GM12878 (cell line): ENCODE results near the gene CHRDL2. TPM values are rescaled to one million over a fixed set of nuclear protein-coding genes. Genes with fewer than 3 reads are reported as not detected.

Source experiments
- BCL3 ChIP-seq: IDR thresholded peaks from 2 replicates; pipeline ENCODE4 v1.6.1; 2011; ENCODE audit warnings: borderline replicate concordance, low read depth, mild to moderate bottlenecking, moderate library complexity, low read length; ENCODE audit not compliant: insufficient read depth, poor library complexity, severe bottlenecking
- CEBPB ChIP-seq, 2 experiments: fragments of 150-350 bp in 1 of 2; IDR thresholded peaks; 2 replicates each; pipeline ENCODE4 v1.6.1; 2012 to 2014; ENCODE audit warnings: low read depth in 2 of 2, low read length in 2 of 2, borderline replicate concordance in 1 of 2, inconsistent platforms in 1 of 2
- CHD1 ChIP-seq: IDR thresholded peaks from 2 replicates; pipeline ENCODE4 v1.6.1; 2012; ENCODE audit warnings: low read depth, low read length, improper control_type of control experiment
- DPF2 ChIP-seq: fragments of 450-650 bp; IDR thresholded peaks from 2 replicates; pipeline ENCODE4 v1.6.1; 2017; ENCODE audit warnings: mild to moderate bottlenecking
- FOXK2 ChIP-seq: fragments of 450-650 bp; IDR thresholded peaks from 2 replicates; pipeline ENCODE4 v1.6.1; 2017; ENCODE audit warnings: mild to moderate bottlenecking, moderate library complexity
- KDM1A ChIP-seq: fragments of 200-600 bp; sonication (generic); IDR thresholded peaks from 2 replicates; pipeline ENCODE4 v1.6.1; 2016; ENCODE audit warnings: borderline replicate concordance
- MEF2A ChIP-seq: IDR thresholded peaks from 2 replicates; pipeline ENCODE4 v1.6.1; 2011; ENCODE audit warnings: low read depth, mild to moderate bottlenecking, low read length, moderate library complexity; ENCODE audit not compliant: insufficient read depth
- MEF2B ChIP-seq: fragments of 450-650 bp; IDR thresholded peaks from 2 replicates; pipeline ENCODE4 v1.6.1; 2018; ENCODE audit warnings: mild to moderate bottlenecking, moderate library complexity; ENCODE audit not compliant: partially characterized antibody, poor library complexity, severe bottlenecking
- MTA2 ChIP-seq: fragments of 450-650 bp; IDR thresholded peaks from 2 replicates; pipeline ENCODE4 v1.6.1; 2016; ENCODE audit warnings: low read depth, mild to moderate bottlenecking, moderate library complexity
- NFIC ChIP-seq: IDR thresholded peaks from 2 replicates; pipeline ENCODE4 v1.6.1; 2012; ENCODE audit warnings: low read depth, mild to moderate bottlenecking, inconsistent platforms, low read length, moderate library complexity
- NR2C1 ChIP-seq: fragments of 450-650 bp; IDR thresholded peaks from 2 replicates; pipeline ENCODE4 v1.6.1; 2017; ENCODE audit warnings: antibody characterized with exemption, mild to moderate bottlenecking, moderate library complexity
- RAD21 ChIP-seq: IDR thresholded peaks from 2 replicates; pipeline ENCODE4 v1.6.1; 2011; ENCODE audit warnings: mild to moderate bottlenecking, low read depth, low read length, moderate library complexity; ENCODE audit not compliant: insufficient read depth
- RELB ChIP-seq: fragments of 450-650 bp; IDR thresholded peaks from 2 replicates; pipeline ENCODE4 v1.6.1; 2017; ENCODE audit warnings: low read depth, mild to moderate bottlenecking, moderate library complexity
- SMAD1 ChIP-seq: fragments of 450-650 bp; IDR thresholded peaks from 2 replicates; pipeline ENCODE4 v1.6.1; 2018; ENCODE audit warnings: mild to moderate bottlenecking, low read depth; ENCODE audit not compliant: partially characterized antibody
- STAT1 ChIP-seq: fragments of 450-650 bp; conservative IDR thresholded peaks from 2 replicates; pipeline ENCODE4 v1.6.1; 2014; ENCODE audit warnings: antibody characterized with exemption, mild to moderate bottlenecking
- STAT3 ChIP-seq: IDR thresholded peaks from 2 replicates; pipeline ENCODE4 v1.6.1; 2011; ENCODE audit warnings: low read depth, low read length, improper control_type of control experiment
- SUPT20H ChIP-seq: IDR thresholded peaks from 2 replicates; pipeline ENCODE4 v1.6.1; 2011; ENCODE audit warnings: low read depth, mild to moderate bottlenecking, low read length, moderate library complexity, borderline replicate concordance; ENCODE audit not compliant: control insufficient read depth
- TAF1 ChIP-seq: IDR thresholded peaks from 2 replicates; pipeline ENCODE4 v1.6.1; 2011; ENCODE audit warnings: mild to moderate bottlenecking, low read depth, low read length, borderline replicate concordance
- WRNIP1 ChIP-seq: IDR thresholded peaks from 2 replicates; pipeline ENCODE4 v1.6.1; 2011; ENCODE audit warnings: low read depth, low read length, improper control_type of control experiment, borderline replicate concordance
- YBX1 ChIP-seq: fragments of 450-650 bp; IDR thresholded peaks from 2 replicates; pipeline ENCODE4 v1.6.1; 2016; ENCODE audit warnings: antibody characterized with exemption
- ZNF217 ChIP-seq: fragments of 450-650 bp; IDR thresholded peaks from 2 replicates; pipeline ENCODE4 v1.6.1; 2017; ENCODE audit warnings: antibody characterized with exemption, mild to moderate bottlenecking
- polyA plus RNA-seq, 11 experiments: library from polyadenylated mRNA; depleted of rRNA in 4 of 11; unstranded in 6 of 11; stranded (reverse) in 5 of 11; fragments of >200 nt; fragmentation: Nextera tagmentation in 4 of 11; fragmentation: Illumina TruSeq in 1 of 11; extraction: Ambion mirVana in 4 of 11; extraction: Trizol in 1 of 11; gene quantifications; 1 replicate in 1 of 11; 2 replicates in 10 of 11; pipeline versions ENCODE4 v1.2.1 to v1.2.3, GENCODE V29; 2011 to 2016; ENCODE audit warnings: inconsistent platforms in 2 of 11, missing spikeins in 2 of 11, low read depth in 1 of 11
- total RNA-seq, 4 experiments: library from RNA; depleted of rRNA in 3 of 4; stranded (reverse); fragments of >200 nt in 3 of 4; fragmentation: Illumina TruSeq in 1 of 4; extraction: Trizol in 1 of 4; gene quantifications; 2 replicates each; pipeline versions ENCODE4 v1.2.1 to v1.2.3, GENCODE V29; 2013 to 2021
- TF ChIP-seq, protein P1 (sequence below), 3 experiments: IDR thresholded peaks in 2 of 3; conservative IDR thresholded peaks in 1 of 3; 2 replicates each; pipeline ENCODE4 v1.5.1; 2011; ENCODE audit warnings: low read depth in 3 of 3, low read length in 3 of 3, mild to moderate bottlenecking in 3 of 3, control low read depth in 2 of 3, moderate library complexity in 2 of 3, inconsistent platforms in 1 of 3, mixed read lengths in 1 of 3; ENCODE audit not compliant: control insufficient read depth in 2 of 3, insufficient read depth in 1 of 3; ENCODE audit errors: extremely low read depth in 1 of 3
- TF ChIP-seq, protein P2 (sequence below): fragments of 450-650 bp; conservative IDR thresholded peaks from 2 replicates; pipeline ENCODE4 v1.6.1; 2017; ENCODE audit warnings: mild to moderate bottlenecking, moderate library complexity

Gene CHRDL2
- total and polyA plus RNA-seq, 10 of the 15 experiments (the other 5 are each of a cell fraction or from before 2014, with no cell fraction given): not detected

DNA sequence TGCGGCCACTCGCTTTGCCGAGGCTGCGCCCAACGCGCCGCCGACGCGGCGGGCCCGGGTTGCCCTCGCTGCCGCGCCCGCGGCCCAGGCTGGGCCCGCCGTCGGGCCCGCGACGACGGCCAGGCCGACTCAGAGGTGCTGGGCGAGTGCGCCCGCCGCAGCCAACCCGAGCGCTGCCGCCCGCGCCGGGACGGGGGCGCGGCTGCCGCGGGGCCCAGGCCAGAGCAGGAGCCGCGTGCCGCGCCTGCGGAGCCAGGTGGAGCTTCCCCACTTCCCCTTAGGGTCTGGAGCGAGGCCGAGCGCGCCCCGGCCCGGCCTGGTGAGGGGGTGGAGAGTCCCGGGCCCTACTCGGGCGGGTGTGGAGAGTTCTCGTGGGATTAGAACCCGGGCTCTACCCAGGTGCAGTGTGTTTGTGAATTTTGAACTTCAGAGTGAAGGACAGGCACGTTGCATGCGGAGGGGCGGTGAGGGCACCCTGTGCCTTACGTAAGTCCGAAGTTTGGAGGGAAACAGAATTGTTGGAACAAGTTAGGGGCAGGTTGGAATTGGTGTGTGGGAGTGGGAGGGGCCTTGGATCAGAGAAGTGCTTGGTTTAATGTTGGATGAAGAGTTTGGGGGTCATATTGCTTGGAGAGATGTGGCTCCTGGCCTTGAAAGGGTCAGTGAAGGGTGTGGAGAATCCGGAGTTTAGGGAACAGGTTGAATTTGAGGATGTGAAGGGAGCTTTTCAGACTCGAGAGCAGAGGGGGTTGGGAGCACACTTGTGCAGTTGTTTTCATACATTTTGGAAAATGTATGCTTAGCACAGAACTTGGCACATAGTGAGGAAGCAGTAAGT, 18.1 kb upstream of the CHRDL2 start (continued):
- TF ChIP-seq SUPT20H (no peak), RELB (peak; percentile 53), MTA2 (no peak), STAT1 (peak; percentile 17; the same call in 1 of the 2 replicates), FOXK2 (no peak), WRNIP1 (no peak), CEBPB (IDR thresholded peaks at IDR 0.05; ENCODE audit: borderline replicate concordance in 1 of 2, low read depth in 2 of 2, low read length in 2 of 2) (no peak), NFIC (no peak), KDM1A (no peak), TAF1 (peak; percentile 57; the same call in 1 of the 2 replicates), MEF2A (no peak), MEF2B (no peak), STAT3 (no peak), NR2C1 (0 out of 2 replicates have a peak, but pooled peaks have one; percentile 28), SMAD1 (no peak), YBX1 (no peak), DPF2 (0 out of 2 replicates have a peak, but pooled peaks have one; percentile 53), ZNF217 (peak; percentile 73; the same call in 1 of the 2 replicates), RAD21 (no peak), CHD1 (no peak; the same call in 1 of the 2 replicates), BCL3 (no peak)
- TF ChIP-seq, protein P1, sequence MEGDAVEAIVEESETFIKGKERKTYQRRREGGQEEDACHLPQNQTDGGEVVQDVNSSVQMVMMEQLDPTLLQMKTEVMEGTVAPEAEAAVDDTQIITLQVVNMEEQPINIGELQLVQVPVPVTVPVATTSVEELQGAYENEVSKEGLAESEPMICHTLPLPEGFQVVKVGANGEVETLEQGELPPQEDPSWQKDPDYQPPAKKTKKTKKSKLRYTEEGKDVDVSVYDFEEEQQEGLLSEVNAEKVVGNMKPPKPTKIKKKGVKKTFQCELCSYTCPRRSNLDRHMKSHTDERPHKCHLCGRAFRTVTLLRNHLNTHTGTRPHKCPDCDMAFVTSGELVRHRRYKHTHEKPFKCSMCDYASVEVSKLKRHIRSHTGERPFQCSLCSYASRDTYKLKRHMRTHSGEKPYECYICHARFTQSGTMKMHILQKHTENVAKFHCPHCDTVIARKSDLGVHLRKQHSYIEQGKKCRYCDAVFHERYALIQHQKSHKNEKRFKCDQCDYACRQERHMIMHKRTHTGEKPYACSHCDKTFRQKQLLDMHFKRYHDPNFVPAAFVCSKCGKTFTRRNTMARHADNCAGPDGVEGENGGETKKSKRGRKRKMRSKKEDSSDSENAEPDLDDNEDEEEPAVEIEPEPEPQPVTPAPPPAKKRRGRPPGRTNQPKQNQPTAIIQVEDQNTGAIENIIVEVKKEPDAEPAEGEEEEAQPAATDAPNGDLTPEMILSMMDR (IDR thresholded peaks at IDR 0.05 in 2 of 3, conservative IDR thresholded peaks at IDR 0.05 in 1 of 3; ENCODE audit: control insufficient read depth in 2 of 3, extremely low read depth in 1 of 3, insufficient read depth in 1 of 3, low read depth in 3 of 3, low read length in 3 of 3): no peak
- TF ChIP-seq, protein P2, sequence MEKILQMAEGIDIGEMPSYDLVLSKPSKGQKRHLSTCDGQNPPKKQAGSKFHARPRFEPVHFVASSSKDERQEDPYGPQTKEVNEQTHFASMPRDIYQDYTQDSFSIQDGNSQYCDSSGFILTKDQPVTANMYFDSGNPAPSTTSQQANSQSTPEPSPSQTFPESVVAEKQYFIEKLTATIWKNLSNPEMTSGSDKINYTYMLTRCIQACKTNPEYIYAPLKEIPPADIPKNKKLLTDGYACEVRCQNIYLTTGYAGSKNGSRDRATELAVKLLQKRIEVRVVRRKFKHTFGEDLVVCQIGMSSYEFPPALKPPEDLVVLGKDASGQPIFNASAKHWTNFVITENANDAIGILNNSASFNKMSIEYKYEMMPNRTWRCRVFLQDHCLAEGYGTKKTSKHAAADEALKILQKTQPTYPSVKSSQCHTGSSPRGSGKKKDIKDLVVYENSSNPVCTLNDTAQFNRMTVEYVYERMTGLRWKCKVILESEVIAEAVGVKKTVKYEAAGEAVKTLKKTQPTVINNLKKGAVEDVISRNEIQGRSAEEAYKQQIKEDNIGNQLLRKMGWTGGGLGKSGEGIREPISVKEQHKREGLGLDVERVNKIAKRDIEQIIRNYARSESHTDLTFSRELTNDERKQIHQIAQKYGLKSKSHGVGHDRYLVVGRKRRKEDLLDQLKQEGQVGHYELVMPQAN: peak; percentile 82
